Gastroesophageal sphincter (tissue), 4 donors: ENCODE measurements around the gene CROCC2. TPM values are rescaled to one million over a fixed set of nuclear protein-coding genes. Genes with fewer than 3 reads are reported as not detected.

Experiments
- ATAC-seq: fragments of 150-250 bp; one replicate; pipeline ENCODE4 v1.9.1; 2016; ENCODE audit warnings: mild to moderate bottlenecking, moderate library complexity
- H3K27ac ChIP-seq, 4 donors: fragments of 200-600 bp; sonication (generic) in 3 of 4; 1 replicate in 3 of 4; 2 replicates in 1 of 4; pipeline ENCODE4 v1.5.1; 2016 to 2019
- H3K27me3 ChIP-seq: fragments of 200-600 bp; sonication (generic); one replicate; pipeline ENCODE4 v1.5.1; 2019
- H3K36me3 ChIP-seq, 2 donors: fragments of 200-600 bp; sonication (generic); one replicate each; pipeline ENCODE4 v1.5.1; 2019; ENCODE audit warnings: control low read depth in 1 of 2
- H3K4me1 ChIP-seq, 3 donors: fragments of 200-600 bp; sonication (generic); 1 replicate in 2 of 3; 2 replicates in 1 of 3; pipeline ENCODE4 v1.5.1; 2016 to 2019; ENCODE audit warnings: control low read depth in 2 of 3
- H3K4me3 ChIP-seq, 2 donors: fragments of 200-600 bp; sonication (generic); one replicate each; pipeline ENCODE4 v1.5.1; 2019; ENCODE audit warnings: mild to moderate bottlenecking in 1 of 2, moderate library complexity in 1 of 2
- H3K9me3 ChIP-seq, 3 donors: fragments of 200-600 bp; sonication (generic); one replicate each; pipeline ENCODE4 v1.5.1; 2017 to 2019; ENCODE audit warnings: control low read depth in 2 of 3
- EP300 ChIP-seq: sonication (generic); formaldehyde crosslinking; IDR thresholded peaks from one replicate; pipeline ENCODE4 v1.6.1; 2017; ENCODE audit warnings: antibody characterized with exemption, mild to moderate bottlenecking
- POLR2A ChIP-seq, 2 donors: fragments of 450-650 bp; IDR thresholded peaks; one replicate each; pipeline ENCODE4 v1.6.1; 2017; ENCODE audit warnings: antibody characterized with exemption in 2 of 2, mild to moderate bottlenecking in 2 of 2, moderate library complexity in 1 of 2
- POLR2AphosphoS5 ChIP-seq: sonication (generic); formaldehyde crosslinking; IDR thresholded peaks from one replicate; pipeline ENCODE4 v1.6.1; 2017; ENCODE audit warnings: antibody characterized with exemption
- WGBS, 2 donors: methylation state at CpG; one replicate each; pipeline ENCODE4 v1.1.5; 2018; ENCODE audit warnings: low coverage in 1 of 2; 5-methylcytosine and 5-hydroxymethylcytosine counted together
- total RNA-seq, 4 donors: library from RNA; depleted of rRNA; stranded (reverse); fragments of >200 nt; gene quantifications; one replicate each; pipeline ENCODE4 v1.1.0, GENCODE V29; 2016
- TF ChIP-seq, protein P1 (sequence below), 4 experiments: fragments of 200-600 bp in 2 of 4; fragments of 450-650 bp in 2 of 4; sonication (generic) in 1 of 4; IDR thresholded peaks; one replicate each; pipeline ENCODE4 v1.5.1; 2017 to 2019; ENCODE audit warnings: antibody characterized with exemption in 4 of 4, mild to moderate bottlenecking in 2 of 4, moderate library complexity in 2 of 4

CROCC2 gene
- total RNA-seq, 4 donors from 2014 or later: not detected

DNA sequence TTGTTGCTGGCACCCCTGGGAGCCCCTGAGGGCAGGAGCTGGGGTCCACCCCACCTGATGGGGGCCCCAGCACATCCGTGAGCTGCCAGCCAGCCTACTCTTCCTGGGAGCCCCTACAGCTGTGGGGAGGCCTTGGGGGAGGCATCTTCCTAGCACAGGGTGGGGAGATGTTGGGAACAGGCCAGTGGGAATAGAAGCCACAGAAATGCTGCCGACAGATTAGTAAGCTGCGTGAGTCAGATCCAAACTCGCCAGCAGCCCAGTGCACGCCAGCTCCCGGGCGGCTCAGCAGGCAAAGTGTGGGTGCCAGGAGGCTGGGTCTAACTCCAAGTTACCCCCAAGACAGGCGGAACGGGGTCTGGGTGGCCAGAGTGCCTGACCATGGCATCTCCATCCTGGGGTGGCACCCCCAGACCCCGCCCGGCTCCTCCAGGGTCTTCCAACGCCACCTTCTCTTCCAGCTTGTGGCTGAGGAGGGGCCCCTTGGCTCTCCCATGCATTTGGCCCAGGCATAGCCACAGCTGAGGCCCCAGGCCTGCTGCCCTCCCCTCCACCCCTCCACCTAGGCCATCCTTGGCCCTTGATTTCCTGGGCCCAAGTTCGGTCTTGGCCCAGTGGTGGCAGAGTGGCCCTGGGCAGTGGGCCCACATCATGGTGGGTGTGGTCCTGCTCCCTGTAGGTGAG, 15.3 kb downstream of the CROCC2 start:
- no peak overlapping the region for H3K4me3 ChIP-seq
- H3K4me1 ChIP-seq: peaks cover 0 to 9% (median 3%) of the 10 kb centered on the region in 3 donors
- no peaks in the 10 kb centered on the region for H3K36me3 ChIP-seq
- ATAC-seq: peak; percentile 63
- no peaks in the 10 kb centered on the region for H3K9me3 ChIP-seq
- H3K27ac ChIP-seq: peak overlapping the region in 1 of 4 donors; percentile 17
- H3K27me3 ChIP-seq: peaks cover 20% of the 10 kb centered on the region
- 80% methylated on average over 1 of the region's 13 CpGs; no CpG with 5 or more reads in 1 of the 2 donors for WGBS, 2 donors
- TF ChIP-seq, protein P1, sequence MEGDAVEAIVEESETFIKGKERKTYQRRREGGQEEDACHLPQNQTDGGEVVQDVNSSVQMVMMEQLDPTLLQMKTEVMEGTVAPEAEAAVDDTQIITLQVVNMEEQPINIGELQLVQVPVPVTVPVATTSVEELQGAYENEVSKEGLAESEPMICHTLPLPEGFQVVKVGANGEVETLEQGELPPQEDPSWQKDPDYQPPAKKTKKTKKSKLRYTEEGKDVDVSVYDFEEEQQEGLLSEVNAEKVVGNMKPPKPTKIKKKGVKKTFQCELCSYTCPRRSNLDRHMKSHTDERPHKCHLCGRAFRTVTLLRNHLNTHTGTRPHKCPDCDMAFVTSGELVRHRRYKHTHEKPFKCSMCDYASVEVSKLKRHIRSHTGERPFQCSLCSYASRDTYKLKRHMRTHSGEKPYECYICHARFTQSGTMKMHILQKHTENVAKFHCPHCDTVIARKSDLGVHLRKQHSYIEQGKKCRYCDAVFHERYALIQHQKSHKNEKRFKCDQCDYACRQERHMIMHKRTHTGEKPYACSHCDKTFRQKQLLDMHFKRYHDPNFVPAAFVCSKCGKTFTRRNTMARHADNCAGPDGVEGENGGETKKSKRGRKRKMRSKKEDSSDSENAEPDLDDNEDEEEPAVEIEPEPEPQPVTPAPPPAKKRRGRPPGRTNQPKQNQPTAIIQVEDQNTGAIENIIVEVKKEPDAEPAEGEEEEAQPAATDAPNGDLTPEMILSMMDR (IDR thresholded peaks at IDR 0.05): no peak
- no peak for TF ChIP-seq EP300
- TF ChIP-seq POLR2AphosphoS5: no peak
- no peak for TF ChIP-seq POLR2A (IDR thresholded peaks at IDR 0.05)

DNA sequence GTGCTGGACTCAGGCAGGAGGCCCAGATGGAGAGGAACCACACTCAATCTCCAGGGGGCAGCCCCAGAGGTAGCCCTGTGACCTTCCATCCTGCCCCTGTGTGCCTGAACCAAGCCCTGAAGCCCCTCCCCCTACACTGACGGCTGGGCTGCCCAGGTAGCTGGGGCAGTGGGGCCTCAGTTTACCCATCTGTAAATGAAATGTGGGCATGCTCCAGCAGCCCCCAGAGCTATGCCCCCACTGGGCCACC, 15.8 kb downstream of the CROCC2 start:
- no peak overlapping the region for H3K4me3 ChIP-seq
- WGBS, 2 donors: 80% methylated on average over 1 of the region's 1 CpG; no CpG with 5 or more reads in 1 of the 2 donors
- peaks cover 15% of the 10 kb centered on the region for H3K27me3 ChIP-seq
- peaks cover 0 to 9% (median 0%) of the 10 kb centered on the region in 3 donors for H3K4me1 ChIP-seq
- ATAC-seq: no peak
- H3K36me3 ChIP-seq: no peaks in the 10 kb centered on the region
- TF ChIP-seq EP300: no peak
- TF ChIP-seq, protein P1 (IDR thresholded peaks at IDR 0.05): no peak
- TF ChIP-seq POLR2AphosphoS5: no peak
- TF ChIP-seq POLR2A (IDR thresholded peaks at IDR 0.05): no peak
- no peaks in the 10 kb centered on the region for H3K9me3 ChIP-seq
- H3K27ac ChIP-seq: peak overlapping the region in 1 of 4 donors; percentile 17

DNA sequence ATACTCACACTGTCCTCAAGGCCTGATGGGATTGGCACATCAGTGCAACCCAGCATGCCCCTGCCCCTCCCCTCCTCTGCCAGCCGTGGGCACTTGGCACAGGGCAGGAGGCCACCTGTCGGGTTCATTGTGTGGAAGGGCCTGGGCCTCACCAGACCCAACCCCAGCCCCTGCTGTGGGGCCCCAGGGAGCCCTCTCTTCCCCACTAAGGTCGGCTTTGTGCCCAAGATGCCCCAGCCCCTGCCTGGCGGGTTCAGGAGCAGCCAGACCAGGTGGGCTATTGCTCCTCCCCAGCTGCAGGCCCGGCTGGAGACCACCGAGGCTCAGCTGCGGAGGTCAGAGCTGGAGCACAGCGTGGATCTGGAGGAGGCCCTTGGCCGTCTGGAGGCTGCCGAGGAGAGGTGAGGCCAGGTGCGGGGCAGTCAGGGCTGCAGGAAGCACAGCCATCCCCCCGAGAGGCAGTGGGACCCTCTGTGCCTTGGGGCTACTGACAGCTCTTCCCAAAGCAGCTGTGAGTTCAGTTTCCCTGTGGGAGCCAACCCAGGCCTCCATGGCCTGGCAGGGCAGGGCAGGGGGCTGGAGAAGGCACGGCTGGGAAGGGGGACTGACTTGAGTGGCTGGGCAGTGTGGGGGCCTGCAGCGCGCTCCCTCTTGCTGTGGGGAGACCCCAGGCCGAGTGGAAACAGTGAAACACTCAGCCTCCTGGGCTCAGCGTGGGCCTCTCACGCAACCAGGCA, 16.3 kb downstream of the CROCC2 start:
- Histone ChIP-seq H3K27me3 (peaks cover 13% of the 10 kb centered on the region), H3K36me3 (no peaks in the 10 kb centered on the region), H3K27ac (no peak overlapping the region), H3K4me3 (no peak overlapping the region), H3K4me1 (peaks cover 0 to 11% (median 0%) of the 10 kb centered on the region in 3 donors), H3K9me3 (peaks cover 0 to 2% (median 0%) of the 10 kb centered on the region in 3 donors)
- TF ChIP-seq, protein P1 (IDR thresholded peaks at IDR 0.05): no peak
- no peak for TF ChIP-seq EP300
- TF ChIP-seq POLR2AphosphoS5: no peak
- no peak for TF ChIP-seq POLR2A (IDR thresholded peaks at IDR 0.05)
- ATAC-seq: no peak
- no CpG with 5 or more reads among the region's 18 CpGs for WGBS, 2 donors

DNA sequence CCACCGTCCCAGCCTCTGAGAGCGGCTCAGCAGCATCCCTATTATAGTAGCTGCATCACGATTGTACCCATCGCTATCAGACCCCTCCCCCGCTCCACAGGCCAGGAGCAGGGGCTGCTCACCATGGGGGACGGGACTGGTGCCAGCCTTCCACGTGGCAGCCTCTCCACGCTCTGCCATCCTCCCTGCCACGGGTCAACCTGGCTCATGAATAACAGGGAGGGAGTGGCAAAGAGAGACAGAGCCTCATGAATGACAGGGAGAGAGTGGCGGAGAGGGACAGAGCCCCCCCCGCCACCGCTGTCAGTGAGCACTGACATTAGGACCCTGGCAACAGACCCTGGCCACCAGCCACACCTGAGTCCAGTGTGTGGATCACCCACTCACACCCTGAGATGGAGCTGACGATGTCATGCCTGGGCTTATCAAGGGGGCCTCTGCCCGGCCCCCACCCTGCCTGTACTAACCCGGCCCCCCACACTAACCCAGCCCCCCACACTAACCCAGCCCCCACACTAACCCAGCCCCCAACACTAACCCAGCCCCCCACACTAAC, 16.9 kb downstream of the CROCC2 start:
- 60% methylated on average over 2 of the region's 15 CpGs; no CpG with 5 or more reads in 1 of the 2 donors for WGBS, 2 donors
- Histone ChIP-seq H3K4me1 (peaks cover 0 to 11% (median 0%) of the 10 kb centered on the region in 3 donors), H3K9me3 (peaks cover 0 to 8% (median 0%) of the 10 kb centered on the region in 3 donors), H3K4me3 (no peak overlapping the region), H3K36me3 (no peaks in the 10 kb centered on the region), H3K27me3 (peaks cover 13% of the 10 kb centered on the region), H3K27ac (no peak overlapping the region)
- TF ChIP-seq EP300: no peak
- TF ChIP-seq, protein P1 (IDR thresholded peaks at IDR 0.05): no peak
- TF ChIP-seq POLR2A (IDR thresholded peaks at IDR 0.05): no peak
- no peak for TF ChIP-seq POLR2AphosphoS5
- ATAC-seq: no peak
